NOMO-1 treated with dmso at 0.1 percent for 144 hours (cell line): ENCODE data around the gene SIX3.
A peak's percentile ranks its signal among the peaks of the same experiment; 100 is the strongest.

Experiments used
- DNase-seq: peaks from one replicate; lab custom pipeline; 2025; ENCODE audit not compliant: unreplicated experiment; lab: John Stamatoyannopoulos, UW

SIX3 gene

GRCh38 chr2:44980751-44981713 is 39.5 kb downstream of the SIX3 start:
- DNase-seq: no peak

GRCh38 chr2:44981714-44982108 is 40.2 kb downstream of the SIX3 start:
- peak; percentile 59 for DNase-seq

GRCh38 chr2:44983836-44984604 is 42.5 kb downstream of the SIX3 start:
- DNase-seq: no peak

GRCh38 chr2:44989176-44989575 is 47.7 kb downstream of the SIX3 start:
- no peak for DNase-seq

GRCh38 chr2:44994377-44994776 is 52.9 kb downstream of the SIX3 start:
- DNase-seq: no peak
